CD4-positive, alpha-beta T cell (primary cell): ENCODE measurements around the gene TKTL2. TPM values are rescaled to one million over a fixed set of nuclear protein-coding genes. Genes with fewer than 3 reads are reported as not detected.
A peak's percentile ranks its signal among the peaks of the same experiment; 100 is the strongest.

Experiments used
- ATAC-seq: fragments of 200-7000 bp; cut with Tn5 transposase; one replicate; pipeline ENCODE4 v1.10.0; 2022; ENCODE audit warnings: mild to moderate bottlenecking; ENCODE audit not compliant: poor library complexity
- CTCF ChIA-PET: fragments of 350-600 bp; sonication (Branson Sonifier 250); formaldehyde crosslinking; loops from one replicate; lab custom pipeline; 2021; ENCODE audit warnings: antibody characterized with exemption, inconsistent platforms; lab: Charles Lee
- POLR2A ChIA-PET: fragments of 350-600 bp; sonication (Branson Sonifier 250); formaldehyde crosslinking; loops from one replicate; lab custom pipeline; 2021; ENCODE audit warnings: antibody characterized with exemption, inconsistent platforms; lab: Charles Lee
- DNase-seq, 14 experiments: peaks; one replicate each; pipeline ENCODE4 v3.0.0-alpha.2; 2013 to 2020; ENCODE audit warnings: mixed read lengths in 2 of 14
- H3K27ac ChIP-seq, 2 donors: one replicate each; pipeline versions ENCODE4 v1.5.1 to v1.7.0; 2013; ENCODE audit warnings: low read length in 2 of 2, low read depth in 1 of 2, mild to moderate bottlenecking in 1 of 2
- H3K27me3 ChIP-seq, 2 experiments: 1 replicate in 1 of 2; 2 replicates in 1 of 2; pipeline versions ENCODE4 v1.6.1 to v1.7.0; 2013; ENCODE audit warnings: low read length in 2 of 2, control low read depth in 1 of 2, mild to moderate bottlenecking in 1 of 2, moderate library complexity in 1 of 2; ENCODE audit not compliant: insufficient read depth in 2 of 2, control insufficient read depth in 1 of 2
- H3K36me3 ChIP-seq: one replicate; pipeline ENCODE4 v1.6.1; 2013; ENCODE audit warnings: low read length, control low read depth; ENCODE audit not compliant: insufficient read depth
- H3K4me1 ChIP-seq: one replicate; pipeline ENCODE4 v1.6.1; 2013; ENCODE audit warnings: low read length, control low read depth; ENCODE audit not compliant: insufficient read depth
- H3K4me3 ChIP-seq: one replicate; pipeline ENCODE4 v1.5.1; 2013; ENCODE audit warnings: mild to moderate bottlenecking, low read length, moderate library complexity
- H3K9me3 ChIP-seq, 2 experiments: 1 replicate in 1 of 2; 2 replicates in 1 of 2; pipeline versions ENCODE4 v1.6.1 to v1.7.0; 2013; ENCODE audit warnings: low read length in 2 of 2, mild to moderate bottlenecking in 2 of 2, control low read depth in 1 of 2, moderate library complexity in 1 of 2; ENCODE audit not compliant: control insufficient read depth in 1 of 2, insufficient read depth in 1 of 2
- H3K27ac Mint-ChIP-seq: one replicate; pipeline ENCODE4 v1.8.0; 2020; ENCODE audit warnings: mixed read lengths
- H3K27me3 Mint-ChIP-seq: one replicate; pipeline ENCODE4 v1.8.0; 2021; ENCODE audit warnings: mixed read lengths
- H3K36me3 Mint-ChIP-seq: one replicate; pipeline ENCODE4 v1.8.0; 2021; ENCODE audit warnings: low read depth, mixed read lengths
- H3K4me1 Mint-ChIP-seq: one replicate; pipeline ENCODE4 v1.8.0; 2021; ENCODE audit warnings: low read depth, mixed read lengths
- H3K4me3 Mint-ChIP-seq: one replicate; pipeline ENCODE4 v1.8.0; 2020; ENCODE audit warnings: mild to moderate bottlenecking, mixed read lengths
- H3K9me3 Mint-ChIP-seq: one replicate; pipeline ENCODE4 v1.8.0; 2020; ENCODE audit warnings: mixed read lengths
- CTCF ChIP-seq: fragments of 200-600 bp; IDR thresholded peaks from one replicate; pipeline ENCODE4 v1.8.0; 2022; ENCODE audit warnings: antibody characterized with exemption, mild to moderate bottlenecking
- intact Hi-C, 2 experiments: fragments of 100-400 bp; cut with DNase I in 1 of 2; cut with micrococcal nuclease in 1 of 2; formaldehyde crosslinking; loops; one replicate each; pipeline versions ENCODE4 v1.15.1 to v1.9.0; 2023 to 2025; cut with DNase I, micrococcal nuclease
- total RNA-seq, 174 experiments: library from RNA in 2 of 174; stranded (reverse) in 2 of 174; gene quantifications; one replicate each; pipeline ENCODE4 v1.2.3 and lab custom pipeline; 2021 to 2026

The TKTL2 gene
- total RNA-seq, 2 experiments from 2014 or later, result not detected

DNA sequence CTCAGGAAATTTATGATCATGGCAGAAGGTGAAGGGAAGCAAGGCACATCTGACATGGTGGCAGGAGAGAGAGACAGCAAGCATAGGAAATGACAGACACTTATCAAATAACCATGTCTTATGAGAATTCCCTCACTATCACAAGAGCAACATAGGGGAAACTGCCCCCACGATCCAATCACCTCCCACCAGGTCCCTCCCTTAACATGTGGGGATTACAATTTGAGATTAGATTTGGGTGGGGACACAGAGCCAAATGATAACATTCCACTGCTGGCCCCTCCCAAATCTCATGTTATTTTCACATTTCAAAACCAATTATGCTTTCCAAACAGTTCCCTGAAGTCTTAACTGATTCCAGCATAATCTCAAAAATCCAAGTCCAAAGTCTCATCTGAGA is 12.8 kb upstream of the TKTL2 start:
- Mint-ChIP-seq H3K4me3 (no peak overlapping the region), H3K36me3 (no peaks in the 10 kb centered on the region), H3K9me3 (no peaks in the 10 kb centered on the region), H3K4me1 (no peaks in the 10 kb centered on the region), H3K27ac (no peak overlapping the region), H3K27me3 (peaks cover 11% of the 10 kb centered on the region)
- no peak for DNase-seq
- ChIA-PET POLR2A (no interaction called here), CTCF (interaction anchor here (1.0 to 2.1 kb wide), 2 partner anchors 61 to 64 kb away, joined by 3 to 9 read pairs; no protein-coding TSS in a partner anchor)
- H3K4me1 ChIP-seq, result no peaks in the 10 kb centered on the region
- no peak overlapping the region for H3K4me3 ChIP-seq
- H3K36me3 ChIP-seq, result no peaks in the 10 kb centered on the region
- H3K27me3 ChIP-seq, result no peaks in the 10 kb centered on the region
- no peak for TF ChIP-seq CTCF
- intact Hi-C loops, result loop anchor here (5.0 to 10.0 kb wide), 3 partner anchors 196 to 1248 kb away; no protein-coding TSS in a partner anchor
- ATAC-seq, result no peak
- H3K27ac ChIP-seq, result no peak overlapping the region
- no peaks in the 10 kb centered on the region for H3K9me3 ChIP-seq

DNA sequence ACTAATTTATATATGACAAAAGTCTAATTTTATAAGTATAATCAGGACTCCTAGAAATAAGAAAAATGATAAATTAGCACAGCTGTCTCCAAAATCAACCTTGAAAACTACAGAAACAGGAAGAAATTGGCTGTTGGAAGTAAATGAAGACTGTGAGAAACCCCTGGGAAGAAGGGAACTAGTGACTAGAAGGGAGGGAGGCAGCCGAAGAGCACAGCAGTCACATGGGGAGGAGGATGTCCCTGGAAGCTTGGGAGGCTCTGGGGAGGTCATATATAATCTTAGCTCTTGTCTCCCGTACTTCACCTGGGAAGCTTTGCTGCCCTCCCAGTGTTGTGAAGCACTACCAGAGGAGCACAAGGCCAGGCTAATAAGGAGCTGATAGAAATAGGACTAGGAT is 12.0 kb upstream of the TKTL2 start:
- Histone ChIP-seq H3K27me3 (no peaks in the 10 kb centered on the region), H3K27ac (no peak overlapping the region), H3K4me3 (no peak overlapping the region), H3K4me1 (no peaks in the 10 kb centered on the region), H3K36me3 (no peaks in the 10 kb centered on the region), H3K9me3 (no peaks in the 10 kb centered on the region)
- H3K27ac Mint-ChIP-seq, result no peak overlapping the region
- CTCF ChIA-PET, result interaction anchor here (1.0 to 2.1 kb wide), 2 partner anchors 62 to 64 kb away, joined by 3 to 9 read pairs; no protein-coding TSS in a partner anchor
- no peak overlapping the region for H3K4me3 Mint-ChIP-seq
- no peak for ATAC-seq
- no peaks in the 10 kb centered on the region for H3K4me1 Mint-ChIP-seq
- TF ChIP-seq CTCF, result no peak
- H3K27me3 Mint-ChIP-seq, result peaks cover 11% of the 10 kb centered on the region
- POLR2A ChIA-PET, result no interaction called here
- no peaks in the 10 kb centered on the region for H3K9me3 Mint-ChIP-seq
- intact Hi-C loops, result loop anchor here (1.0 to 10.0 kb wide), 5 partner anchors 63 to 1249 kb away; no protein-coding TSS in a partner anchor
- DNase-seq, result no peak
- no peaks in the 10 kb centered on the region for H3K36me3 Mint-ChIP-seq

GRCh38 chr4:163484906-163485305 is 11.4 kb upstream of the TKTL2 start:
- peak; percentile 14 to 77 (median 39) for DNase-seq
- POLR2A ChIA-PET, result no interaction called here

More at GRCh38 chr4:163484906-163485305, 11.4 kb upstream of the TKTL2 start:
- no peaks in the 10 kb centered on the region for H3K36me3 ChIP-seq
- no peak overlapping the region for H3K27ac Mint-ChIP-seq
- H3K27ac ChIP-seq, result no peak overlapping the region
- H3K36me3 Mint-ChIP-seq, result no peaks in the 10 kb centered on the region
- no peaks in the 10 kb centered on the region for H3K4me1 Mint-ChIP-seq
- no peaks in the 10 kb centered on the region for H3K27me3 ChIP-seq
- no peak overlapping the region for H3K4me3 Mint-ChIP-seq
- no peaks in the 10 kb centered on the region for H3K4me1 ChIP-seq
- H3K9me3 Mint-ChIP-seq, result no peaks in the 10 kb centered on the region
- CTCF ChIA-PET, result no interaction called here
- peak; percentile 60 for ATAC-seq
- no peaks in the 10 kb centered on the region for H3K9me3 ChIP-seq
- peak; percentile 71 for TF ChIP-seq CTCF
- no peak overlapping the region for H3K4me3 ChIP-seq
- intact Hi-C loops, result loop anchor here (1.0 to 10.0 kb wide), 7 partner anchors 63 to 1250 kb away; no protein-coding TSS in a partner anchor
- peaks cover 11% of the 10 kb centered on the region for H3K27me3 Mint-ChIP-seq
